ENCODE results near the gene PLXNC1. TPM values are rescaled to one million over a fixed set of nuclear protein-coding genes. Genes with fewer than 3 reads are reported as not detected.

Gene PLXNC1
- total RNA-seq, 1 experiment from 2014 or later, result 1.3 TPM

- no peak overlapping the region for H3K4me3 Mint-ChIP-seq (ENCODE audit: low read depth, unreplicated experiment)
- CTCF ChIA-PET, result interaction anchor here (0.6 kb wide), 1 partner anchor 36 kb away, joined by 5 read pairs; no protein-coding TSS in a partner anchor
- H3K27me3 Mint-ChIP-seq (ENCODE audit: unreplicated experiment), result peaks cover 86% of the 10 kb centered on the region
- TF ChIP-seq CTCF (IDR thresholded peaks at IDR 0.05; ENCODE audit: unreplicated experiment), result no peak
- DNase-seq, result no peak
- intact Hi-C loops (cut with micrococcal nuclease; ENCODE audit: unreplicated experiment), result no loop called here
- H3K9me3 Mint-ChIP-seq (ENCODE audit: low read depth, unreplicated experiment), result no peaks in the 10 kb centered on the region
- H3K4me1 Mint-ChIP-seq (ENCODE audit: low read depth, unreplicated experiment), result peaks cover 17% of the 10 kb centered on the region
- peaks cover 5% of the 10 kb centered on the region for H3K36me3 Mint-ChIP-seq (ENCODE audit: insufficient read depth, unreplicated experiment)
- BruUV-seq (replicated peaks), result no TSS peak
- no peak overlapping the region for H3K27ac Mint-ChIP-seq (ENCODE audit: unreplicated experiment)
Measured at GRCh38 chr12:94152292-94153078, 4.1 kb downstream of the PLXNC1 start.

GRCh38 chr12:94157181-94157580, 8.8 kb downstream of the PLXNC1 start:
- CTCF ChIA-PET, result no interaction called here
- BruUV-seq (replicated peaks), result no TSS peak
- DNase-seq, result no peak
- Mint-ChIP-seq H3K27me3 (ENCODE audit: unreplicated experiment) (peaks cover 71% of the 10 kb centered on the region), H3K4me1 (ENCODE audit: low read depth, unreplicated experiment) (no peaks in the 10 kb centered on the region), H3K4me3 (ENCODE audit: low read depth, unreplicated experiment) (no peak overlapping the region), H3K36me3 (ENCODE audit: insufficient read depth, unreplicated experiment) (no peaks in the 10 kb centered on the region), H3K27ac (ENCODE audit: unreplicated experiment) (no peak overlapping the region), H3K9me3 (ENCODE audit: low read depth, unreplicated experiment) (no peaks in the 10 kb centered on the region)
- intact Hi-C loops (cut with micrococcal nuclease; ENCODE audit: unreplicated experiment), result no loop called here
- TF ChIP-seq CTCF (IDR thresholded peaks at IDR 0.05; ENCODE audit: unreplicated experiment), result no peak

DNA sequence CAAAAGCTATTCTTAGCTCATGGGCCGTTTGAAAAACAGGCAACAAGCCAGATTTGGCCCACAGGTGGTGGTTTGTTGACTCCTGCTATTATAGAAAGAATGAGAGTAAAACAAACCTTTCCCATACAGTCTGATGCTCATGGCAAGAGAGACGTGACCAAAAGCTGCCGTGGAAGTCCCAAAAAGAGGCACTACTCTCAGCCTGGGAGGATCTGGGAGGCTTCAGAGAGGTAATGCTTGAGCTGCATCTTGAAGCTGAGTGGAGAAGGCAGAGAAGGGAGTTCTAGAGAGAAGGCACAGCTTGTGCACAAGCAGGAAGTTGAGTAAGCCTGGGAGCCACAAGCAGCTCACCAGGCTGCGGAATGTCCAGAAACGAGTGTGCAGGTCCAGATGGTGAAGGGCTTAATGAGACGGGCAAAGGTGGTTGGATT, 9.6 kb downstream of the PLXNC1 start:
- Mint-ChIP-seq H3K36me3 (ENCODE audit: insufficient read depth, unreplicated experiment) (no peaks in the 10 kb centered on the region), H3K4me1 (ENCODE audit: low read depth, unreplicated experiment) (no peaks in the 10 kb centered on the region), H3K9me3 (ENCODE audit: low read depth, unreplicated experiment) (no peaks in the 10 kb centered on the region), H3K27ac (ENCODE audit: unreplicated experiment) (no peak overlapping the region), H3K27me3 (ENCODE audit: unreplicated experiment) (peaks cover 71% of the 10 kb centered on the region), H3K4me3 (ENCODE audit: low read depth, unreplicated experiment) (no peak overlapping the region)
- no peak for DNase-seq
- TF ChIP-seq CTCF (IDR thresholded peaks at IDR 0.05; ENCODE audit: unreplicated experiment), result no peak
- CTCF ChIA-PET, result no interaction called here
- intact Hi-C loops (cut with micrococcal nuclease; ENCODE audit: unreplicated experiment), result no loop called here
- no TSS peak for BruUV-seq (replicated peaks)

DNA sequence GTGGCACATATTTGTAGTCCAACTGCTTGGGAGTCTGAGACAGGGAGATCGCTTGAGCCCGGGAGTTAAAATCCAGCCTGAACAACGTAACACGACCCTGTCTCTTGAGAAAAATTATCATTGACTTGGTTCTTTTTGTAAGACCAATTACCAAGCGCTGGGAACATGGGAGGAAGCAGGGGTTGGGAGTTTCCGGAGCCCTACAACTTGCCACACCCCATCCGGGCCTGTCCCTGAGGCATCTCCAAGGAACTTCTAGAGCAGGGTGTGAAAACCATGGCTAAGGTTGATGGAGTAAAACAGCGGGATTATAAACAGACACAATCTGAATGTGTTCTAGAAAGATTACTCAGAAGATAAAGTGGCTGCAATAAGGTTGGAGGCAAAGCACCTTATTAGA, 10.3 kb downstream of the PLXNC1 start:
- peaks cover 66% of the 10 kb centered on the region for H3K27me3 Mint-ChIP-seq (ENCODE audit: unreplicated experiment)
- TF ChIP-seq CTCF (IDR thresholded peaks at IDR 0.05; ENCODE audit: unreplicated experiment), result no peak

More for the DNA sequence above, 10.3 kb downstream of the PLXNC1 start:
- BruUV-seq (replicated peaks), result no TSS peak
- no peak for DNase-seq
- H3K36me3 Mint-ChIP-seq (ENCODE audit: insufficient read depth, unreplicated experiment), result no peaks in the 10 kb centered on the region
- H3K4me1 Mint-ChIP-seq (ENCODE audit: low read depth, unreplicated experiment), result no peaks in the 10 kb centered on the region
- H3K27ac Mint-ChIP-seq (ENCODE audit: unreplicated experiment), result no peak overlapping the region
- intact Hi-C loops (cut with micrococcal nuclease; ENCODE audit: unreplicated experiment), result no loop called here
- no peaks in the 10 kb centered on the region for H3K9me3 Mint-ChIP-seq (ENCODE audit: low read depth, unreplicated experiment)
- CTCF ChIA-PET, result no interaction called here
- no peak overlapping the region for H3K4me3 Mint-ChIP-seq (ENCODE audit: low read depth, unreplicated experiment)

Measured in Calu3 (cell line).